Dedifferentiated amniotic fluid mesenchymal stem cell (primary cell): ENCODE measurements around the gene ALDH1L1.

ENCODE experiments used
- DNase-seq: peaks from one replicate; pipeline ENCODE4 v3.0.0-alpha.2; 2016; ENCODE audit errors: extremely low spot score

ALDH1L1 gene

DNA sequence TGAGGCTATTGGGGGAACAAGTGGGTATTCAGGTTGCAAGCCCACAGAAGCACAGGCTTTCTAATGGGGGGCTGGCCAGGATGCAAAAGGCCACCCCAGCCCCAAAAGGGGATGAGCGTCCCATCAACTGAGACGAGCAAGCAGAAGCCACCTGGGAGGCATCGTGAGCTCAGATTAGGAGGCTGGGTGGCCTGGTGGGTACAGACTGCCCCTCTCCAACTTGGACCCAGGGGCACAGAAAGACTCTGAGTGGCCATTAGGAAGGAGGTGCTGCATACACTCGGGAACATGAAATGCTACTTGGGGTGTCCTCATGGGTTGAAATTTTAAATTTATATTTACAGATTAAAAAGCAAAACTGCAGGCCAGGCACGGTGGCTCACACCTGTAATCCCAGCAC lies 125.5 kb downstream of the ALDH1L1 start:
- DNase-seq, result no peak

DNA sequence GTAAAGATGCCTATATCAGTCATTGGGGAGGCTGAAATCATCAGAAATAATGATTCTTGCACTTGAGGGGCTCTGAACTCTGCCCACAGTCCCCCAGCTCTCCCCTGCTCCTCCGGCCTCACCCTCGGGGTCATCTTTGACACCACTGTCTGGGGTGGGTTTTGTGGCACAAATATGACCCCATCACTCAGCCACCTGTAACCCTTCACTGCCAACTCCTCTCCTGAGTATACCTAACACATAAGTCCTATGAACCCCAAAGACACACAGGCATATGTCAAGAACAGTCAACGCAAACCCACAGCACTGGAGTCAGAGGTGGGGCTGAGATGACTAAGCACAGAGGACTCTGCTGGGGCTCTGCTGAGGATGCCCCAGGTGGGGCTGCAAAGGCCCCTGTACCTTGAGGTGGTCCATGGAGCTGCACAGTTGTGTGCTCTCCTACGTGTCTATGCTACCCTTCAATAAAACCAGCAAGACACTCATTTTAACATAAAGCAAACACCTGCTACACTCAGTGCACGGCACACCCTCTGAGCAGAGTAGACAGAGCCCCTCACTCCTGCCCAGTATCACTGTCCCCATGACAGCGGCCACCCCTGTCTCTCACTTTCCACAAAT lies 126.3 kb downstream of the ALDH1L1 start:
- DNase-seq, result no peak
